Stimulated activated CD4-positive, alpha-beta T cell treated with anti-CD3 and anti-CD28 coated beads, Interleukin-12 subunit alpha, Interleukin-12 subunit beta, amount 100 ng/mL, for 4 hours (primary cell): ENCODE measurements around the gene HSBP1L1.
"Not testable (repeated sequence)": the region's sequence is repeated elsewhere in the genome, so short reads cannot be mapped to it uniquely, and the experiment has no call there.

Experiments used
- DNase-seq: peaks from one replicate; pipeline ENCODE4 v3.0.0-alpha.2; 2020

HSBP1L1 gene

DNA sequence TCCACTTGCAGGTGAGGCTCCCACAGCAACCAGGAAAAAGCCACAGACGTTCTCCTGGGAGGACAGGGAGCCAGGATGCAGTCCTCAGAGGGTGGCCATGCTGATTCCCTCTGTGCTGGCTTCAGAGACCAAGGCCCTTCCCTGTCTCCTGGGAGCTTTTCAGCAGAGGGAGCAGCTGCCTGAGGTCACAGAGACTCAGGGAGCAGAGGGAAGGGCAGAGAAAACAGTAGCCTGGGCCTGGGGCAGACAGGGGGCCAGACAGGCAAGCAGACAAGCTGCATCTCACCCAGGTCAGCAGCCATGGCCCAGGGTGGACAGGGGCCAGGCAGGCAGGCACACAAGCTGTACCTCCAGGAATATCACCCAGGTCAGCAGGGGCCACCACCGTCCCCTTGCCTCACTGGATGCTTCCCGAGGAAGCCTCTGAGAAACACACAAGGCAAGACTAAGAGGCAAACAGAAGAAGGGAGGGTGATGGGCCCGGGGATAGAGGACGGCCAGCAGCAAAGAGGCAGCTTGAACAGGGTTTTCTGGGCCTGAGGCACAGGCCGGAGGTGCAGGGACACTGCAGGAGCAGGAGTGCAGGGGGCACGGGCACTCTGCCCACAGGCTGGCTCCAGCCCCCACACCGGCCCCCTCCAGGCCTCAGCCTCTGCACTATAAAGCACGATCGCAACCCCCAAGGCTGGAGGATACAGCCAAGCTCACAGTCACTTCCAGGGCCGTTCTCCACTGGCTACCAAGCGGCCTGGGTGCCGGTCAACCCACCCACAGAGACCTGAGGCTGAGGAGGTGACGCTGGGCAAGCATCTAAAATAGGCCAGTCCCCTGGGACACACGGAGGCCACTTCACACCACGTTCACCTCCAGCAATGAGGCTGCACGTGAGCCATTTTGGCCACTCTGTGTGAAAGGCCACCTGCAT, 19.1 kb upstream of the HSBP1L1 start:
- no peak for DNase-seq

DNA sequence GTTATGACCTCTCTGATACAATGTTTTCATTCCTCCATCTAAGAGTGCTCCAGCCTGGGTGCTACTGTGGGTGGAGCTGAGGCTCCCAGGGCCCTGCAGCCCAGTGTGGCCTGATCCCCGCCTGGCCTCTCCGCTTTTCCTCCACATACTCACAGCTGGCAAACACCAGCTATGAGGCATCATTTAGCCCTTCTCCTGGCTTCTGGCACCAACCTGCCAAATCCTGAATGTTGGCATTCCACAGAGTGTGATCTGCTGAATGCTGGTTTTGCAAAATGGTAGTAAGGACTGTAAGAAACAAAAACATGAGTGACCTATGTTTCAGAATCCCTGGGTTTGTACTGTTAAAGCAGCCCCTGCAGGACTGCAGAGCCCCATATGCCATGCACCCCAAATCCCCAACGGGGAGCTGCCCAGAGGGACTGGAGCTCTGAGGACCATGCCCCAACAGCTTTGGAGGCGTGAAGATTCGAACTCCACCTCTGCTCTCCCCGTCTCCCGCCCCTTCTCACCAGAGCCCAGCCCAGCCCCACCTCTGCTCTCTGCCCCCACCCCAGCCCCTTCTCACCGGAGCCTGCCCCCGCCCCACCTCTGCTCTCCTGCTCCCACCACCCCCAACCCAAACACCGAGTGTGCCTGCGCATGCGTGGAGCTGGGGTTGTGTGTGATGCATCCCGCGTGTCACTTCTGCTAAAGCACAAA, 17.2 kb upstream of the HSBP1L1 start:
- DNase-seq = no peak

DNA sequence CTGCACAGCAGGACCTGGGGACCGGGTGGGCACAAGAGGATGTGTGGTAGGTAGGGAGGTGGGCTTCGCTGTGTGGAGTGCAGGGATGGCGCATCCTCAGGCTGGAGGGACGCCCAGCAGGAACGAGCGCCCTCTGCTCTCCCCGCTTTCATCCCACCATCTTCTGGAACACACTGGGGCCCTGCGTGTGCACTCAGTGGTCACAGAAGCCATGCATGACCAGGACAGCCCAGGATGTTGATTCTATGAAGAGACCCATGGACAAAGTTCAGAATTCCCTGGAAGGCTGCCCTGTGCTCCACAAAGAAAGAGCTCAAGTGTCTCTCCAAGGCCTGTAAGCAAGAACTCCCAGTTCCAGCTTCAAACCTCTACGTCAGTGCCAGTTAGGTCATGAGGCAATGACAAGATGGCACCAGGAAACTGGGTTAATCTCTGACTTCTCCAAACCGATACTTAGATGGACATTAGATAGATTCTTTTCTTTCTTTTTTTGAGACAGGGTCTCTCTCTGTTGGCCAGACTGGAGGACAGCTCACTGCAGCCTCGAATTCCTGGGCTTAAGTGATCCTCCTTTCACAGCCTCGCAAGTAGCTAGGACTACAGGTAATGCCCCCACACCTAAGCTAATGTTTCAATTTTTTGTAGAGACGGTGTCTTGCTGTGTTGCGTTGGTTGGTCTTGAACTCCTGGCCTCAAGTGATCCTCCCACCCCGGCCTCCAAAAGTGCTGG, 16.4 kb upstream of the HSBP1L1 start:
- DNase-seq = no peak

DNA sequence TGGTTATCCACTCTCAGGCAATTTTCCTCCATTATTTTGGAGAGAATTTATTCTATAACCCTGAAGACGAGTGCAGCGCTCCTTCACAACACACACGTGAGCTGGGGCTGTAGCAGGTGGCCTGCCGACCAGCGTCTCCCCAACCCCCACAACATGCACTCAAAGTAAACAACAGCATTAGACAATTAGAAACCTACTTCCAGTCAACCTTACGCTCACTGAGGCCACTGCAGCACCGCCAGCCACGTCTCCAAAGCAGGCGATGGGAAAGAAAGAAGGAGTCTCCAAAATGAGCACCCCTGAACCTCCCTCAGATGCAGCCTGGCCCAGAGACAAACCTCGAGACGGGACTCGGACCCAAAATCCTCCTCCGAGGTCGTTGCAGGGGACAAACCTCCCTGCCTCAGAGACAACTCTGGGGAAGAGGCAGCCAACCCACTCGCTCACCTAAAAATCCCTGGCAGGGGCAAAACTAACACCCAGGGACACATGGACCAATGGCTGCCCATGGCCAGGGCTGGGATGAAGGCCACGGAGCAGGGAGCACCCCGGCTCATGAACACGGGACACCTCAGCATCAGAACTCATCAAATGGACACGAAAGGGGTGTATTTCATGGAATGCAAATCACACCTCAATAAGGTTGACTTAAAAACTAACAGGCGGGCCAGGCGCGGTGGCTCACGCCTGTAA, 15.6 kb upstream of the HSBP1L1 start:
- DNase-seq = no peak

DNA sequence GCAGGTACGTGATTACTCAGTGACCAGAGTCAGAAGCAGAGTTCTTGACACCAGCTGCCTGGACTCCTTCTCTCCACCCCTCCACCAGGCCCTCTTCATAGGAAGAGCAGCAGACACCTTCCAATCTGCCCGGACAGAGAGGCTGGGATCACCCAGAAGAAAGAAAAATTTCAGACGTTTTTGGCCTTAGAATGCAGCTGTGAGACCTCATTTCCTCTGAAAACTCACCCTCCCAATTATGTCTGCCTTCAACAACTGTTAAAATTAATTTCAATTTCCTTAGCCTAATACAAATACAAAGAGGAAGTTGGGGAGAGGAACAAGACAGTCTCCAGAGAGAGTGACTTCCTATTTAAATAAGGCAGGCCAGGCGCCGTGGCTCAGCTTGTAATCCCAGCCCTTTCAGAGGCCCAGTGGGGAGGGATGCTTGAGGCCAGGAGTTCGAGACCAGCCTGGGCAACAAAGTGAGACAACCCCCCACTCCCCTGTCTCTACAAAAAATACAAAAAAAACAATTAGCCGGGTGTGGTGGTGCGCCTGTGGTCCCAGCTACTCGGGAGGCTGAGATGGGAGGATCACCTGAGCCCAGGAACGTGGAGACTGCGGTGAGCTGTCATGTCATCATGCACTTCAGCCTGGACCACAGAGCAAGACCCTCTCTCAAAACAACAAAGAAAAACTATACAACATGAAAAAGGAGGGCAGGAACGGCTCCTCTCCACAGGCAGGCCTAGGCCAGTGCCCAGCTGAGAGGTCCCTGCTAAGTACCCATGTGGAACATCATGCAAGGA, 14.6 kb upstream of the HSBP1L1 start:
- DNase-seq = no peak

DNA sequence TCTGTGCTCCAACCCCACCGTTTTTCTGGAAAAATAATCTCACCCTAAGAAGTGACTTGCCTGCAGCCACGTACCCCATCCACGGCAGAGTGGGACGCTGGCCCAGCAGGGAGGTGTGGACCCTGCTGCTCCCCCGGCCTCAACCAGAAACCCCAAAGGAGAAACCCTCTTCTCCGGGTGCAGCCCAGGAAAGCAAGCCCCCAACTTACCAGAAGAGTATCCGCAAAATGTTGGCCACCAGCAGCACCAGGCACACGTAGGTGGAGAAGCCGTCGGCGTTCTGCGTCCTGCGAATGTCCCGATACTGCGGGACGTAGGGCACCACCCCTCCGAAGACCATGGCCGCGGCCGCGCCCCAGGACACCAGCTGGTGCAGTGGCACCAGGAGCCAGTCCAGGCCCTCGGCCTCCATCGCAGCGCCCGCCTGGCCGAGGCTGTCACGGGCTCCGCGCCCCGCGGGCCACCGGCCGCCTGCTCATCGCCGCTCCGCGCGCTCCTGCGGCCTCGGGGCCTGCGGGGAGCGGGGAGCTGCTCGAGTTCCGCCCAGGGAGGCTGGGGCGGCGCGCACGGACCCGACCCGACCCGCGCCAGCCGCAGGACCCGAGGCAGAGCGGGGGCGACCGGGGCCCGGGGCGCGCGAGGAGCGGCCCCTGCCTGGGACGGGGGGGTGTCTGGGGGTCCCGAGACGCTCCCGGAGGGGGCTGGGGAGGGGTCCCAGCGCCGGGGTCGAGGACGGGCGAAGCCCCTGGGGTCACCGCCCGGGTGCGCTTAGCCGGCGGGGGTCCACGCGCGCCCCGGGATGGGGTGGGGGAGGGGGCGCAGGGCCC, 13.7 kb upstream of the HSBP1L1 start:
- DNase-seq = no peak

DNA sequence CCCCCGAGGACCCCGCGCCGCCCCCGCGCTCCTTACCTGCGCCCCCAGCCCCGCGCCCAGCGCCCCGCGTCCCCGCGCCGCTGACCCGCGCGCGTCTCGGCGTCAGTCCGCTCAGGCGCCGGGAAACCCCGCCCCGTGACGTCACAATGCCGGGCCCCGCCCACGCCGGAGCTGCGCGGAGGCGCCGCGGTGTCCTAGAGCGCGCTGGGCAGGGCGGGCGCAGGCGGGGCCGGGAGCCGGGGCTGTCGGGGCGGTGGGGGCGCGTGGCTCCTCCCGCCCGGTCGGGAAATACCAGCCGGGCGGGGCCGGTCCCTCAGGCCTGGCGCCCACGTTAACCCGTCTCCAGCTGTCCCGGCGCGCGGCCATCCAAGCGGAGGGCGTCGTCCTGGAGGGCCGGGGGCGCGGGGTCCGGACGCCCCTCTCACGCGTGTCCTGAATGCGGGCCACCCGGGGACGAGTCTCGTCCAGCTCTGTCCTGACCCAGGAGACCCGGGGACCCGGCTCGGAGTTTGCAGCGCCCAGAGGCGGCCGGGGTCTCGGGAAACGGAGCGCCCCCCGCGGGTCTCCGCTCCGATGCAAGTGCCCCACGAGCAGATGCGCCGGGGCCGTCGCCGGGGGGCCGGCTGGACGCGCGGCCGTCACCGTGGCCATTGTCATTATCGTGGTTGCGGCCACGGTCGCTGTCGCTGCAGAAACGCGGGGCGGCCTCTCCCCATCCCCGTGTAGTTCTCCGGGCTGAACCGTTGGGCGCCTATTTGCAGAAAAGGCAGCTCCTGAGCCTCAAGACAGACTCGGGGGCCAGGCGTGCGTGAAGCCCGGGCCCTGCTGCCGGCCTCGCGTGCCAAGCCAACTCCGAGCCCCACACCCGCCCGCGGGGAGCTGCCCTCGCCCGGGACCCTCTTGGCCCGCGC, 12.6 kb upstream of the HSBP1L1 start, which contains the start of gene SLC66A2:
TSS of gene SLC66A2 (minus strand) at position 109 of the 911 bp plus-strand sequence. CDS start 727 bp downstream, outside the sequence.
- DNase-seq = peak; percentile 98

DNA sequence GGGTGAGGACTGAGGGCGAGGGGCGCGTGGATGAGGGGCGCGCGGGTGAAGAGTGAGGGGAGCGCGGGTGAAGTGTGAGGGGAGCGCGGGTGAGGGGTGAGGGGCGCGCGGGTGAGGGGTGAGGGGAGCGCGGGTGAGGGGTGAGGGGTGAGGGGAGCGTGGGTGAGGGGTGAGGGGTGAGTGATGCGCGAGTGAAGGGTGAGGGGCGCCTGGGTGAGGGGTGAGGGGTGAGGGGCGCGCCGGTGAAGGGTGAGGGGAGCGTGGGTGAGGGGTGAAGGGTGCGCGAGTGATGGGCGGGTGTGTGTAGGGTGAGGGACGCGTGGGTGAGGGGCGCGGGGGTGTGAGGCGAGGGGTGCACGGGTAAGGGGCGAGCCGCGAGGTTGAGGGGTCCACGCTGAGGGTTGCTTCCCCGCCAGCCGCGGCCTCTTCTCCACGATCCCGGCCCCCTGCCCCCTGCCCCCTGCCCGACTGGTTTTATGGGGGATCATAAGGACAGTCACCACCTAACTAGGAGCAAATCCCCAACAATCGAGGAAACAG, 11.9 kb upstream of the HSBP1L1 start:
- no peak for DNase-seq

DNA sequence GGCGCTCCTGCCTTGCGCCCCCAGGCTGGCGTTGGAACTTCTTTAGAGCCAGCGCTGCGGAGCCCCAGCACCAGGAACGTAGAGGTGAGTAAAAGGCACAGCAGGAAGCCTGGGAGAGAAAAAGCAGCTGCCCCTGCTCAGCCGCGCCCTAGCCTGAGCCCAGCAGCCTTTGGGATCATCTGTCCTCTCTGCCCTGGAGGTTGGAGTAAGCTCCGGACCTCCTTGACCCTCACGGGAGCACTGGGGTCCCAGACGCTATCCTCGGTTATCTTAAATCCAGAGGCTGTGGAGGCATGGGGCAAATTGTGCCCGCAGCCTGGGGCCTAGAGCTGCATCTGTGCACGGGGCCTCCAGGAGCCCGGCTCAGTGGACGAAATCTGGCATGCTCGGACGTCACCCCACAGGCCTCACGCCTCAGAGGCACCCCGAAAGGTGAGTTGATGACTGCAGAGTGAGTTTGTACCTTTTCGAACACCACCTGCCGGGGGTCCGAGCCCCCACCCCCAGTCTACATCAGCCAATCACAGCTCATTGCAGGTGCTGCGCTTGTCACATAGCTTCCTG, 11.4 kb upstream of the HSBP1L1 start:
- no peak for DNase-seq

DNA sequence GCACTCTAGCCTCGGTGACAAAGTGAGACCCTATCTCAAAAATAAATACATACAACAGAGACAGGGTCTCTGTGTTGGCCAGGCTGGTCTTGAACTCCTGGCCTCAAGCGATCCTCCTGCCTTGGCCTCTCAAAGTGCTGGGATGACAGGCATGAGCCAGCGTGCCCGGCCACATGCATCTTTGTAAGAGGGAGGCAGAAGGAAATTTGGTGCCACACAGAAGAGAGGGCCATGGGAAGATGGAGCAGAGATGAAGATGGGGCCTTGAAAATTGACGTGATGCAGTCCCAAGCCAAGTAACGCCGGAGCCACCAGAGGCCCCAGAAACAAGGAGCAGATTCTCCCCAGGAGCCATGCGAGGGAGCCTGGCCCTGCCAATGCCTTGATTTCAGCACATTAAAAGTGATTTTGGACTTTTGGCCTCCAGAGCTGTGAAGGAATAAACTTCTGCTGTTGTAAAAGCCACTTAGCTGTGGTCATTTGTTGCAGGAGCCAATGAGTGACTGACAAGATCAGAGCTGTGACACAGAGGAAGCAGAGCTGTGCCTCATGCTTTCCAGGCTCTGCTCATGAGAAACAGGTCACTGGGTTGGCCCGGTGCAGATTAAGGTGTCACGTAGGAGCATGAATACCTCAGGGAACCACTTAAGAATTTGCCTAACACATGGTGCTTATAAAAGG, 10.3 kb upstream of the HSBP1L1 start:
- no peak for DNase-seq

DNA sequence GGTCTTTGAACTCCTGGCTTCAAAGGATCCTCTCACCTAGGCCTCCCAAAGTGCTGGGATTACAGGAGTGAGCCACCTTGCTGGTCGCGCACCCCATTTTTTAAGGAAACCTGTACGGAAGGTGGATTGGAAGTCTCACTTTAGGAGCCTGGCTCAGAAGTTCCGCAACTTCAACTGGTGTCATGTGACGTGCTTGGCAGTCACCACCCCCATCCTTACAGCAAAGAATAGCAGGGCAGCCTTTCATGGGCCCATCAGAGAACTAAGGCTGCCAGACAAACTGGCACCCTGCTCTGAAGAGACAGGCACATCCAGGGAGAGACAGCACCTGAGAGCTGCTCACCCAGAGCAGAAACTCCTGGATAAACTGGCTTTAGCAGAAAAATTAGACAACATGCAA, 9.7 kb upstream of the HSBP1L1 start:
- no peak for DNase-seq

DNA sequence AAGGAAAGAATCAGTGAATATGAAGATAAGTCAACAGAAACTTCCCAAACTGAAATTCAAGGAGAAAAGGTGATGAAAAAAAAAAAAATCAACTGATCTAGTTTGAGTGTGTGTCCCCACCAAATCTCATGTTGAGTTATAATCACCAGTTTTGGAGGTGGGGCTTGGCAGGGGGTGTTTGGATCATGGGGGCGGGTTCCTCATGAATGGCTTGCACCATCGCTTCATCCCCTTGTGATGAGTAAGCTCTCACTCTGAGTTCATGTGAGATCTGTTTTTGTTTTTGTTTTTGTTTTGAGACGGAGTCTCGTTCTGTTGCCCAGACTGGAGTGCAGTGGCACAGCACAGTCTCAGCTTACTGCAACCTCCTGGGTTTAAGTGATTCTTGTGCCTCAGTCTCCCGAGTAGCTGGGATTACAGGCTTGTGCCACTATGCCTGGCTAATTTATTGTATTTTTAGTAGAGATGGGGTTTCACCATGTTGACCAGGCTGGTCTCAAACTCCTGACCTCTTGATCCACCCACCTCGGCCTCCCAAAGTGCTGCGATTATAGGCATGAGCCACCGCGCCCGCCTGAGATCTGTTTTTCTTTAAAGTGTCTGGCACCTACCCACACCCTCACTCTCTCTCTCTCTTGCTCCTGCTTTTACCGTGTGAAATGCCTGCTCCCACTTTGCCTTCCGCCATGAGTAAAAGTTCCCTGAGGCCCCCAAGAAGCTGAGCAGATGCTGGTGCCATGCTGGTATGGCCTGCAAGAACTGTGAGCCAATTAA, 9.0 kb upstream of the HSBP1L1 start:
- DNase-seq = no peak

DNA sequence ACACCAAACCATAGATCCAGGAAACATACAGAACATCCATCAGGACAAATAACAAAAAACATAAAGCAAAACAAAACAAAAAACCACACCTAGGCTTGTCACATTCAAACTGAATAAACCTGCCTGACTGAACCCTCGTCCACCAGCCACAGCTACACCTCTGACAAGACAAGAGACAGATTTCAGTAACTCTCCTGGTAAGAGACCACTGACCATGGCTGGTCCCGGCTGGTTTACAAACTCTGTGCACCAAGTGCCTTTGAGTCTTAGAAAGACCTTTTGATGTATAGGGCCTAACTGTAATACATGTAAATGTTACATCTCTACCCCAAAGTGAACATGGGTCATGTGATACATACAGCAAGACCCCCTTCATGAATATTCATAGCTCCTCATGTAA, 8.2 kb upstream of the HSBP1L1 start:
- no peak for DNase-seq

DNA sequence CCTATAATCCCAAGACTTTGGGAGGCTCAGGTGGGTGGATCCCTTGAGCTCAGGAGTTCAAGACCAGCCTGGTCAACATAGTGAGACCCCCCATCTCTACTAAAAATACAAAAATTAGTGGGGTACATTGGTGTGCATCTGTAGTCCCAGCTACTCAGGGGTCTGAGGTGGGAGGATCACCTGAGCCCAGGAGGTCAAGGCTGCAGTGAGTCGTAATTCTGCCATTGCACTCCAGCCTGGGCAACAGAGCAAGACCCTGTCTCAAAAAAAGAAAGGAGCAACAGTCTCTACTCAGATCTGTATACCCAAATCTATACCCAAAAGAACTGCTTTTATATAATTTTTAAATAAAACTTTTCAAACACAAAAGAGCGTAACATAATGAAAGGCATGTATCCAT, 5.5 kb upstream of the HSBP1L1 start:
- DNase-seq = no peak

DNA sequence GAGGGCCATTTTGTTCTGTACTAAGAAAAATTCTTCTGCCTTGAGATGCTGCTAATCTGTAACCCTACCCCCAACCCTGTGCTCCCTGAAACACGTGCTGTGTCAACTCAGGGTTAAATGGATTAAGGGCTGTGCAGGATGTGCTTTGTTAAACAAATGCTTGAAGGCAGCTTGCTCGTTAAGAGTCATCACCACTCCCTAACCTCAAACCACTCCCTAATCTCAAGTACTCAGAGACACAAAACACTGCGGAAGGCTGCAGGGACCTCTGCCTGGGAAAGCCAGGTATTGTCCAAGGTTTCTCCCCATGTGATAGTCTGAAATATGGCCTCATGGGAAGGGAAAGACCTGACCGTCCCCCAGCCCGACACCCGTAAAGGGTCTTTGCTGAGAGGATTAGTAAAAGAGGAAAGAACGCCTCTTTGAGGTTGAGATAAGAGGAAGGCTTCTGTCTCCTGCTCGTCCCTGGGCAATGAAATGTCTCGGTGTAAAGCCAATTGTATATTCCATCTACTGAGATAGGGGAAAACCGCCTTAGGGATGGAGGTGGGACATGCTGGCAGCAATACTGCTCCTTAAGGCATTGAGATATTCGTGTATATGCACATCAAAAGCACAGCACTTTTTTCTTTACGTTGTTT, 4.2 kb upstream of the HSBP1L1 start:
- not testable (repeated sequence) for DNase-seq

DNA sequence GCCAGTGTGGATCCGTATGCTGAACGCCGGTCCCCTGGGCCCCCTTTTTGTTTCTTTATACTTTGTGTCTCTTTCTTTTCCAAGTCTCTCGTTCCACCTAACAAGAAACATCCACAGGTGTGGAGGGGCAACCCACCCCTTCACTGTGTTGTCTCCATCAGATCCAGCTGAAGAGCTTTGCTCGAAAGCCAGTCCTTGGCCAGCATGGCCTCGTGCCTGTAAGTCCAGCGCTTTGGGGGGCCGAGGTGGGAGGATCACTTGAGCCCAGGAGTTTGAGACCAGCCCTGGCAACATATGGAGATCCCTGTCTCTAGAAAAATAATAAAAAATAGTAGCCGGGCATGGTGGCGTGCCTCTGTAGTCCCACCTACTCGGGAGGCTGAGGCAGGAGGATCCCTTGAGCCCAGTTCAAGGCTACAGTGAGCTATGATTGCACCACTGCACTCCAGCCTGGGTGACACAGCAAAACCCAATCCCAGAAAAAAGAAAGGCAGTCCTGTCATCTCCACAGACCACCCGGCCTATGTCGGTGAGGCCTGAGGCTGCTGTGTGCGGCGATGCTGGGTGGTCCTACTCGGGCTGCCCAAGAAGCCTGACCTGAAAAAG, 3.4 kb upstream of the HSBP1L1 start:
- DNase-seq = no peak
